KMS-11 (cell line): ENCODE results near the gene SLC25A24.
"Not testable (repeated sequence)": the region's sequence is repeated elsewhere in the genome, so short reads cannot be mapped to it uniquely, and the experiment has no call there.

Source experiments
- H2AFZ ChIP-seq: fragments of 200-600 bp; sonication (generic); 2 replicates; pipeline ENCODE4 v1.6.1; 2016; ENCODE audit warnings: antibody characterized with exemption, mixed run types, low read depth
- H3K27ac ChIP-seq: fragments of 200-600 bp; sonication (generic); 2 replicates; pipeline ENCODE4 v1.6.1; 2016; ENCODE audit warnings: mild to moderate bottlenecking, mixed run types
- H3K27me3 ChIP-seq: fragments of 200-600 bp; sonication (generic); 2 replicates; pipeline ENCODE4 v1.6.1; 2017; ENCODE audit warnings: mild to moderate bottlenecking, low read depth, mixed run types, moderate library complexity; ENCODE audit not compliant: insufficient read depth
- H3K36me3 ChIP-seq: fragments of 200-600 bp; sonication (generic); 2 replicates; pipeline ENCODE4 v1.6.1; 2017; ENCODE audit warnings: mild to moderate bottlenecking, mixed run types; ENCODE audit not compliant: insufficient read depth
- H3K4me1 ChIP-seq: fragments of 200-600 bp; sonication (generic); 2 replicates; pipeline ENCODE4 v1.6.1; 2016; ENCODE audit warnings: mild to moderate bottlenecking, low read depth, mixed run types; ENCODE audit not compliant: poor library complexity, severe bottlenecking
- H3K4me2 ChIP-seq: fragments of 200-600 bp; sonication (generic); 2 replicates; pipeline ENCODE4 v1.7.0; 2016; ENCODE audit warnings: mild to moderate bottlenecking, mixed run types
- H3K4me3 ChIP-seq: fragments of 200-600 bp; sonication (generic); IDR thresholded peaks from 2 replicates; pipeline ENCODE4 v1.6.1; 2017; ENCODE audit warnings: low read depth, low read length, mixed read lengths; ENCODE audit not compliant: insufficient read depth
- H3K79me2 ChIP-seq: fragments of 200-600 bp; sonication (generic); 2 replicates; pipeline ENCODE4 v1.6.1; 2016; ENCODE audit warnings: low read depth, mixed run types; ENCODE audit not compliant: insufficient read depth
- H3K9ac ChIP-seq: fragments of 200-600 bp; sonication (generic); 2 replicates; pipeline ENCODE4 v1.6.1; 2016; ENCODE audit warnings: mild to moderate bottlenecking, mixed run types
- H4K20me1 ChIP-seq: fragments of 200-600 bp; sonication (generic); 2 replicates; pipeline ENCODE4 v1.6.1; 2016; ENCODE audit warnings: mild to moderate bottlenecking, mixed run types; ENCODE audit not compliant: insufficient read depth
- TF ChIP-seq, protein P1 (sequence below): fragments of 200-600 bp; sonication (generic); conservative IDR thresholded peaks from 2 replicates; pipeline ENCODE4 v1.6.1; 2017; ENCODE audit warnings: low read depth, mild to moderate bottlenecking, antibody characterized with exemption, low read length, moderate library complexity, mixed read lengths

Gene SLC25A24

DNA sequence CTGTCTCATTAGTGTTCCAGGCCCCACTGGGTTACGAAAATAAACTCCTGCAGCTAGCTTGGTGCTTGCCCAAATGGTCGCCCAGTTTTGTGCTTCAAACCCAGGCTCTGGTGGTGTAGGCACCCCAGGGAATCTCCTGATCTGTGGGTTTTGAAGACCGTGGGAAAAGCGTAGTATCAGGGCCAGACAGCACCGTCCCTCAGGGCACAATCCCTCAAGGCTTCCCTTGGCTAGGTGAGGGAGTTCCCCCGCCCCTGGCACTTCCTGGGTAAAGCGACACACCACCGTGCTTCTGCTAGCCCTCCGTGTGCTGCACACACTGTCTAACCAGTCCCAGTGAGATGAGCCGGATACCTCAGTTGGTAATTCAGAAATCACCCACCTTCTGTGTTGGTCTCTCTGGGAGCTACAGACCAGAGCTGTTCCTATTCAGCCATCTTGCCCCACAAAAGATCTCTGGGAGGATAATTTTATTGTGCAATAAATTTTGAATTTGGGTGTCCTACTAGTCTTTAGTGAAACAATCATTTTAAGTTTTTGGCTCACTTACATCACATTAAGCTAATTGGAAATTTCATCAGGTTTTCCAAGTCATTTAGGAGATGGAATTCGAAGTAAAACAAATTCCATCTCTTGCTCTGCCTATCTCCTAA is 9.4 kb upstream of the SLC25A24 start:
- Histone ChIP-seq H2AFZ (no peak overlapping the region), H3K27me3 (no peaks in the 10 kb centered on the region), H3K9ac (no peak overlapping the region), H3K4me2 (no peak overlapping the region), H3K36me3 (no peaks in the 10 kb centered on the region), H3K79me2 (no peaks in the 10 kb centered on the region), H3K4me1 (no peaks in the 10 kb centered on the region), H3K4me3 (no peak overlapping the region), H3K27ac (no peak overlapping the region), H4K20me1 (no peaks in the 10 kb centered on the region)
- TF ChIP-seq, protein P1, sequence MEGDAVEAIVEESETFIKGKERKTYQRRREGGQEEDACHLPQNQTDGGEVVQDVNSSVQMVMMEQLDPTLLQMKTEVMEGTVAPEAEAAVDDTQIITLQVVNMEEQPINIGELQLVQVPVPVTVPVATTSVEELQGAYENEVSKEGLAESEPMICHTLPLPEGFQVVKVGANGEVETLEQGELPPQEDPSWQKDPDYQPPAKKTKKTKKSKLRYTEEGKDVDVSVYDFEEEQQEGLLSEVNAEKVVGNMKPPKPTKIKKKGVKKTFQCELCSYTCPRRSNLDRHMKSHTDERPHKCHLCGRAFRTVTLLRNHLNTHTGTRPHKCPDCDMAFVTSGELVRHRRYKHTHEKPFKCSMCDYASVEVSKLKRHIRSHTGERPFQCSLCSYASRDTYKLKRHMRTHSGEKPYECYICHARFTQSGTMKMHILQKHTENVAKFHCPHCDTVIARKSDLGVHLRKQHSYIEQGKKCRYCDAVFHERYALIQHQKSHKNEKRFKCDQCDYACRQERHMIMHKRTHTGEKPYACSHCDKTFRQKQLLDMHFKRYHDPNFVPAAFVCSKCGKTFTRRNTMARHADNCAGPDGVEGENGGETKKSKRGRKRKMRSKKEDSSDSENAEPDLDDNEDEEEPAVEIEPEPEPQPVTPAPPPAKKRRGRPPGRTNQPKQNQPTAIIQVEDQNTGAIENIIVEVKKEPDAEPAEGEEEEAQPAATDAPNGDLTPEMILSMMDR: no peak

DNA sequence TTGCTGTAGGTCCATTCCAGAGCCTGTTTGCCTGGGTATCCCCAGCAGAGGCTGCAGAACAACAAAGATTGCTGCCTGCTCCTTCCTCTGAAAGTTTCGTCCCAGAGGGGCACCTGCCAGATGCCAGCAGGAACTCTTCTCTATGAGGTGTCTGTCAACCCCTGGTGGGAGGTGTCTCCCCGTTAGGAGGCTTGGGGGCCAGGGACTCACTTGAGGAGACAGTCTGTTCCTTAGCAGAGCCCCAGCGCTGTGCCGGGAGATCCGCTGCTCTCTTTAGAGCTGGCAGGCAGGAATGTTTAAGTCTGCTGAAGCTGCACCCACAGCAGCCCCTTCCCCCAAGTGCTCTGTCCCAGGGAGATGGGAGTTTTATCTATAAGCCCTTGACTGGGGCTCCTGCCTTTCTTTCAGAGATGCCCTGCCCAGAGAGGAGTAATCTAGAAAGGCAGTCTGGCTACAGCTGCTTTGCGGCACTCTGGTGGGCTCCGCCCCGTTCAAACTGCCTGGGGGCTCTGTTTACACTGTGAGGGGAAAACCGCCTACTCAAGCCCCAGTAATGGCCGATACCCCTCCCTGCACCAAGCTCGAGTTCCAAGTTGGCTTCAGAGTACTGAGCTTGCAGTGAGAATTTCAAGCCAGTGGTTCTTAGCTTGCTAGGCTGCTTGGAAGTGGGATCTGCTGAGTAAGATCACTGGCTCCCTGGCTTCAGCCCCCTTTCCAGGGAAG is 8.7 kb upstream of the SLC25A24 start:
- Histone ChIP-seq H3K4me2 (no peak overlapping the region), H3K4me1 (no peaks in the 10 kb centered on the region), H3K9ac (no peak overlapping the region), H4K20me1 (no peaks in the 10 kb centered on the region), H3K79me2 (no peaks in the 10 kb centered on the region), H3K4me3 (no peak overlapping the region), H3K36me3 (no peaks in the 10 kb centered on the region), H3K27ac (no peak overlapping the region), H2AFZ (no peak overlapping the region), H3K27me3 (no peaks in the 10 kb centered on the region)
- TF ChIP-seq, protein P1: no peak

DNA sequence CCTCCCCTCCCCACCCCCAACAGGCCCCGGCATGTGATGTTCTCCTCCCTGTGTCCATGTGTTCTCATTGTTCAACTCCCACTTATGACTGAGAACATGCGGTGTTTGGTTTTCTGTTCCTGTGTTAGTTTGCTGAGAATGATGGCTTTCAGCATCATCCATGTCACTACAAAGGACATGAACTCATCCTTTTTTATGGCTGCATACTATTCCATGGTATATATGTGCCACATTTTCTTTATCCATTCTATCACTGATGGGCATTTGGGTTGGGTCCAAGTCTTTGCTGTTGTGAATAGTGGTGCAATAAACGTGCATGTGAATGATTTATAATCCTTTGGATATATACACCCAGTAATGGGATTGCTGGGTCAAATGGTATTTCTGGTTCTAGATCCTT is 3.4 kb upstream of the SLC25A24 start:
- not testable (repeated sequence) for H3K4me2 ChIP-seq, H4K20me1 ChIP-seq, H3K36me3 ChIP-seq, H3K4me1 ChIP-seq, H3K4me3 ChIP-seq, H3K27ac ChIP-seq, H2AFZ ChIP-seq, H3K9ac ChIP-seq, H3K27me3 ChIP-seq
- peaks cover 10% of the 10 kb centered on the region for H3K79me2 ChIP-seq

DNA sequence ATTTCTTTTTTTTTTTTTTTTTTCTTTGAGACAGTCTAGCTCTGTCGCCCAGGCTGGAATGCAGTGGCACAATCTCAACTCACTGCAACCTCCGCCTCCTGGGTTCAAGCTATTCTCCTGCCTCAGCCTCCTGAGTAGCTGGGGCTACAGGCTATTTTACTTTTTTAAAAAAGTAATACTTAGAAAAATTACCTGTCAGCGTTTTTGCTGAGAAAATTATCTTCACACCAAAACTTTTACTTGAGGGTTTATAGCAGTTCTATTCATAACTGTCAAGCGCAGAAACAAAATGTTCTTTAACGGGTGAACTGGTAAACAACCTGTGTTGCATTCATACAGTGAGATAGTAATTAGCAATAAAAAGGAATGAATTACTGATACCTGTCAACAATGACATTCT is 1.5 kb upstream of the SLC25A24 start:
- H3K36me3 ChIP-seq: no peaks in the 10 kb centered on the region
- no peak overlapping the region for H3K4me2 ChIP-seq
- no peaks in the 10 kb centered on the region for H3K27me3 ChIP-seq
- H3K27ac ChIP-seq: no peak overlapping the region
- H3K79me2 ChIP-seq: peaks cover 28% of the 10 kb centered on the region
- no peak overlapping the region for H3K4me3 ChIP-seq
- H3K4me1 ChIP-seq: peaks cover 17% of the 10 kb centered on the region
- H2AFZ ChIP-seq: no peak overlapping the region
- no peak overlapping the region for H3K9ac ChIP-seq
- TF ChIP-seq, protein P1: no peak
- no peaks in the 10 kb centered on the region for H4K20me1 ChIP-seq

DNA sequence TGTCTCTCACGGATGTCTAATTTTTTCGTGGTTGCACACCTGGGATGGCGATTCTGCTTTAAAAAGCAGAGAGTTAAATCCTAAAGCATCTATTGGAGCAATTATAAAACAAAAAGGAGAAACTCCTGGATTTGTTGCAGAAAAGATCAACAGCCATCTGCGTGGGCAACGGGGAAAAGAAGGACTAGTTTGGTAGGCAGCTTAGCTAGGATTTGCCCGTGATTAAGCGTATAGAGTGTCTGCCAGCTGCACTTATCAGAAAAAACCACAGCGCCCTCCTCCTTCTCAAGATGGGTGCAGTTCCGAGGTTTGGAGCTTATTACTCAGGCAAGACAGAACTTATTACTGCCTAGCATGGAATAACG is 526 bp upstream of the SLC25A24 start:
- H3K27me3 ChIP-seq: no peaks in the 10 kb centered on the region
- H3K9ac ChIP-seq: peak overlapping the region; percentile 63; the same call in 1 of the 2 replicates
- no peaks in the 10 kb centered on the region for H4K20me1 ChIP-seq
- H3K36me3 ChIP-seq: no peaks in the 10 kb centered on the region
- H3K4me1 ChIP-seq: peaks cover 17% of the 10 kb centered on the region
- H3K4me2 ChIP-seq: peak overlapping the region; percentile 68
- peak overlapping the region; percentile 69 for H3K27ac ChIP-seq
- H3K79me2 ChIP-seq: peaks cover 32% of the 10 kb centered on the region
- H3K4me3 ChIP-seq: no peak overlapping the region
- peak overlapping the region; percentile 88 for H2AFZ ChIP-seq
- TF ChIP-seq, protein P1: peak; percentile 42; the same call in 1 of the 2 replicates
